ENCODE data around the gene SCG3. TPM values are rescaled to one million over a fixed set of nuclear protein-coding genes. Genes with fewer than 3 reads are reported as not detected.

Gene SCG3
- total RNA-seq, 1 experiment from 2014 or later = 22.7 TPM

DNA sequence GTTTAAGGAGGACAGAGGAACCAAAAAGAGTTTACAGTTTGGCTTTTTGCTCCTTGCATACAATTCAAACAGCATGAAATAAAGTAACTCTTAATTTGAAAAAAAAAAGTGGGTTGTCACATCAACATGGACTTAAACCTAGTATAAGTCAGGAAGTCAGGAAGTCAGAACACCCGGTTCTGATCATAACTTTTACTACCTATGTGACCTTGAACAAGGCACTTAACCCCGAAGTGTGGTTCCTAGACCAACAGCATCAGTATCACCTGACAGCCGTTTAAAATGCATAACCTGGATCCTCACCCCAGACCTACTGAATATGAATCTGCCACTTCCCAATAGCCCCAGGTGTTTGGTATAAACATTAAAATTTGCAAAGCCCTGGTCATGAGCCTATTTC, 37.4 kb downstream of the SCG3 start:
- WGBS (ENCODE audit: extremely low coverage, insufficient read length, low lambda C conversion rate) = no CpG with 5 or more reads among the region's 3 CpGs
- no peak overlapping the region for H3K4me2 ChIP-seq (ENCODE audit: insufficient read depth, insufficient read length, low read length)
- H3T11ph ChIP-seq (ENCODE audit: low read length) = no peak overlapping the region
- no peak overlapping the region for H3K18ac ChIP-seq (ENCODE audit: insufficient read length, low read depth, low read length)
- no peak overlapping the region for H2AFZ ChIP-seq (ENCODE audit: low read length)
- no peaks in the 10 kb centered on the region for H3K23me2 ChIP-seq (ENCODE audit: insufficient read length, low read depth, low read length, poor library complexity, severe bottlenecking)
- no peak overlapping the region for H4K5ac ChIP-seq (ENCODE audit: insufficient read length, low read depth, low read length)
- Mint-ChIP-seq H3K4me3 (no peak overlapping the region), H3K9me3 (no peaks in the 10 kb centered on the region), H3K27ac (no peak overlapping the region), H3K4me1 (peaks cover 4 to 7% of the 10 kb centered on the region in 2 experiments; a peak in 3 of 4 replicates), H3K36me3 (ENCODE audit: insufficient read depth in 1 of 3, low read depth in 3 of 3) (peaks cover 0 to 14% (median 6%) of the 10 kb centered on the region in 3 experiments; a peak in 5 of 7 replicates), H3K27me3 (ENCODE audit: low read depth) (no peaks in the 10 kb centered on the region)
- no peak overlapping the region for H3K23ac ChIP-seq (ENCODE audit: insufficient read length, low read depth, low read length)
- H4K8ac ChIP-seq (replicated peaks; ENCODE audit: insufficient read length, low read depth, low read length) = no peak overlapping the region
- H3K27me3 ChIP-seq (ENCODE audit: insufficient read depth, low read length) = no peaks in the 10 kb centered on the region
- H3K9me3 ChIP-seq (ENCODE audit: control insufficient read depth, low read depth, low read length) = no peaks in the 10 kb centered on the region
- no peak overlapping the region for H2BK120ac ChIP-seq (ENCODE audit: low read depth, low read length, poor library complexity, severe bottlenecking)
- no peak overlapping the region for H3K14ac ChIP-seq (ENCODE audit: insufficient read depth, low read length)
- no peaks in the 10 kb centered on the region for H3K79me1 ChIP-seq (ENCODE audit: insufficient read depth, low read depth, low read length, poor library complexity, severe bottlenecking)
- H4K91ac ChIP-seq (ENCODE audit: insufficient read length, low read depth, low read length) = no peak overlapping the region
- no peaks in the 10 kb centered on the region for H3K4me1 ChIP-seq (ENCODE audit: insufficient read depth, low read length)
- H2BK20ac ChIP-seq (ENCODE audit: low read depth, low read length, poor library complexity, severe bottlenecking) = no peak overlapping the region
- TF ChIP-seq, protein P1, sequence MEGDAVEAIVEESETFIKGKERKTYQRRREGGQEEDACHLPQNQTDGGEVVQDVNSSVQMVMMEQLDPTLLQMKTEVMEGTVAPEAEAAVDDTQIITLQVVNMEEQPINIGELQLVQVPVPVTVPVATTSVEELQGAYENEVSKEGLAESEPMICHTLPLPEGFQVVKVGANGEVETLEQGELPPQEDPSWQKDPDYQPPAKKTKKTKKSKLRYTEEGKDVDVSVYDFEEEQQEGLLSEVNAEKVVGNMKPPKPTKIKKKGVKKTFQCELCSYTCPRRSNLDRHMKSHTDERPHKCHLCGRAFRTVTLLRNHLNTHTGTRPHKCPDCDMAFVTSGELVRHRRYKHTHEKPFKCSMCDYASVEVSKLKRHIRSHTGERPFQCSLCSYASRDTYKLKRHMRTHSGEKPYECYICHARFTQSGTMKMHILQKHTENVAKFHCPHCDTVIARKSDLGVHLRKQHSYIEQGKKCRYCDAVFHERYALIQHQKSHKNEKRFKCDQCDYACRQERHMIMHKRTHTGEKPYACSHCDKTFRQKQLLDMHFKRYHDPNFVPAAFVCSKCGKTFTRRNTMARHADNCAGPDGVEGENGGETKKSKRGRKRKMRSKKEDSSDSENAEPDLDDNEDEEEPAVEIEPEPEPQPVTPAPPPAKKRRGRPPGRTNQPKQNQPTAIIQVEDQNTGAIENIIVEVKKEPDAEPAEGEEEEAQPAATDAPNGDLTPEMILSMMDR (conservative IDR thresholded peaks at IDR 0.05) = no peak
- H3K4ac ChIP-seq (ENCODE audit: low read depth, low read length) = no peak overlapping the region
- H3K9ac ChIP-seq (ENCODE audit: extremely low read depth, insufficient read length, low read length) = no peak overlapping the region
- no peak overlapping the region for H2BK5ac ChIP-seq (ENCODE audit: insufficient read length, low read length)
- no peak overlapping the region for H2AK5ac ChIP-seq (ENCODE audit: insufficient read length, low read length)
- H3K27ac ChIP-seq (ENCODE audit: insufficient read length, low read depth, low read length) = no peak overlapping the region
- no peaks in the 10 kb centered on the region for H4K20me1 ChIP-seq (ENCODE audit: control insufficient read depth, insufficient read depth, insufficient read length)
- DNase-seq = no peak
- no peak overlapping the region for H3K56ac ChIP-seq (ENCODE audit: insufficient read length, low read depth, low read length)
- H3K79me2 ChIP-seq (ENCODE audit: insufficient read depth, low read length) = no peaks in the 10 kb centered on the region
- no peak overlapping the region for H2BK12ac ChIP-seq (ENCODE audit: insufficient read length, low read depth, low read length)
- H2BK15ac ChIP-seq (ENCODE audit: low read depth, low read length) = no peak overlapping the region
